GM19372 (cell line): ENCODE data around the gene CDC42BPB.

Source experiments
- ATAC-seq: cut with Tn5 transposase; IDR thresholded peaks from one replicate; pipeline ENCODE4 v1.9.1; 2021; ENCODE audit warnings: mild to moderate bottlenecking, low read depth, moderate library complexity; ENCODE audit not compliant: unreplicated experiment

Gene CDC42BPB

GRCh38 chr14:102892651-102893050 is 164.7 kb downstream of the CDC42BPB start:
- no peak for ATAC-seq

GRCh38 chr14:102891556-102891955 is 165.8 kb downstream of the CDC42BPB start:
- ATAC-seq: no peak

GRCh38 chr14:102891111-102891510 is 166.2 kb downstream of the CDC42BPB start:
- no peak for ATAC-seq

- no peak for ATAC-seq
These were observed 167.7 kb downstream of the CDC42BPB start for GRCh38 chr14:102889615-102890014.

GRCh38 chr14:102888748-102889147 is 168.6 kb downstream of the CDC42BPB start:
- ATAC-seq: no peak

- no peak for ATAC-seq
These were observed 171.5 kb downstream of the CDC42BPB start for GRCh38 chr14:102885737-102886447.

- no peak for ATAC-seq
These were observed 173.8 kb downstream of the CDC42BPB start for GRCh38 chr14:102883554-102883953.

GRCh38 chr14:102883089-102883541 is 174.2 kb downstream of the CDC42BPB start:
- no peak for ATAC-seq
